Activated CD4-positive, alpha-beta T cell treated with anti-CD3 and anti-CD28 coated beads for 1 hour (primary cell): Measurements from ENCODE around the gene AHR.

Experiments used
- DNase-seq: peaks from one replicate; pipeline ENCODE4 v3.0.0-alpha.2; 2020

The AHR gene

DNA sequence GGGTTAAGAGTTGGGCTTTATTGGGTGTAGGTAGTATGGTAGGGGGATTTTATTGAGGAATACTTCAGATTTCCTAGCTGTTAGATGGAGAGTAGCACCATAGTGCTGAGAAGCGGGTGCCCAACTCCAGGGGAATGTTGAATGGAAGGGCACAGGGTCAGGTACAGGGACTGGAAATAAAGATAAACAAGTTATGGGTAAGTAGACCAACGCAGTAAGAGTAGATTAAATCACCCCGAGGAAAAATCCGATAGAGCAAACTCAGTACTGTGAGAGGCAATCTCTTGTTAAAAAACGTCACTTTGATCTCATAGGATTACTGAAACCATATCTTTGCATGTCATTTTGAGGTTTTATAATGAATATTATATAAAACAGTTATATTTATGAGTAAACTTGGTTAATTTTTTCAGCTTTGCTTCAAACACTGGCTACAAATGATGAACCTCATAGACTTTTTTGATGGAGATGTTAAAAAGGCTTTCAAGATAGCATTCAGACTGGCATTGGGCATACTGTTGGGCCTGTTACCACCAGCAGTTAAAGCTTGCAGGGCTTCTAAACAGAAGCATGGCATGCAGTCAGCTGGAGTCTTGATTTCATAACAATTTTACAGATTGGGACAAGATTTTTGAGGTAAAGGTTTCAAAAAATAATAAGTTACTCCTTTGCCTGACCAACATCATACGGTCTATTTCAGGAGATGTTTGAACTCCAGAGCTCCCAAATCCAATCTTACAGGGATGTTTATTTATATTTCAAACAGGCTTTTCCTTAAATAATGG lies 7.1 kb downstream of the AHR start:
- DNase-seq = no peak

DNA sequence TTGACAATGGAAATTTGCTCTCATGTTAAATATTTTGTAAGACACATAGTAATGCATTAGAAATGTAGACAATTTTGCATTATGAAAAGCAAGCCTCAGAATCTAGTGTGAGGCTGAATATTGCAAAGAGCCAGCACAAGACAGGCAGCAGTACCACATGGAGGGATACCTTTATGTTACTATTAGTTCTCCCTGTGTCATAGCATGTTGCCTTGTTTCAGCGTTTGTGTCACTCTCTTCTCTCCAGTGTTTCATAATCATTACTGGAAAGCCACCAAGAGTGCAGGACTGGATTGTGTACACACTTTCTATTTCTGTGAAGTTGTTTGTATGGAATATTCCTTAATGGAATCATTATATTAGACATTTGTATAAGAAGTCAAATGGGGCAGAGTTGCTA lies 8.5 kb downstream of the AHR start:
- DNase-seq = no peak

GRCh38 chr7:17307558-17307957 lies 9.1 kb downstream of the AHR start:
- DNase-seq = no peak

DNA sequence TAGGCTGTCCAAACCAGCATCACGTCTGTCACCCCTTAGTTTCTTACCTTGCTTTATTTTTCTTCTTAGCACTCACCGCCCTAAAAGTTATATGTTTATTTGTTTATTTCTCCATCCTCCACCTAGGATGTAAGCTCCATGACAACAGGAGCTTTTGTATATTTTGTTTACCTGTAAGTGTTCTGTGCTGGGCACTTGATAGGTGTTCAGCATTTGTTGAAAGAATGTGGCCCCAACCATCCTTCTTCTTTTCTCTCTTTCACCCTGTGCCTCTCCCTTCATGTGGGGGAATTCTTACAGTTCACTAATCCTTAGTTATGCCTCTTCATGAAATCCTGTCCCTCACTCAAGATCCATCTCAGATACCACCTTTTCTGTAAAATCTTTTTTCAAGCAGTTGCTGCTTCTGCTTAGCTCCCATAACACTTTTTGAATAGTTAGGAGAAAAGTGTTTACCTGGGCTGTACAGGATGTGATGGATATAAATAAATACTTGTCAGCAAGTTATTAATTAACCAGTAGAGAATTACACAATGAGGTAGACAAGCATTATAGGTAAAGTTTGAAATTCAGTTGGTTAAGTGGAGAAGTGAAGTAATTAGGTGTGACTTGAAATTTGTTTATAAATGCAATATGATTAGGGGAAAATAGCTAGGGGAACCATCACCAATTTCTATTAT lies 9.7 kb downstream of the AHR start:
- DNase-seq = no peak

DNA sequence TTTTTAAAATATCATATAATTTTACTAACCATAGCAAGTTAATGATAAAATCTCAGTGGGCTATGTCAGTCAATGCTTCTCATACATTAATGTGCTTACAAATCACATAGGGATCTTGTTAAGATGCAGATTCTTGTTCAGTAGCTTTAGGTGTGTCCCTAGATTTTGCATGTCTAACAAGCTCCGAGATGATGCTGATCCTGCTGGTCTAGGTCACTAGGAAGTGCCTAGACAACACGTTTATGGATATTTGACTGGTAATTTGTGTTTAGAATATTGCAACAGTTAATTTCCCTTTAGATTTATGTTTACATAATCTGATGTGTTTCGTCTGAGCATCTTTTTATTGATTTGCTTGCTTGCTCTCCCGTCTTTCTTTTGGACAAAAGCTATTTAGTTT lies 12.7 kb downstream of the AHR start:
- DNase-seq = no peak

DNA sequence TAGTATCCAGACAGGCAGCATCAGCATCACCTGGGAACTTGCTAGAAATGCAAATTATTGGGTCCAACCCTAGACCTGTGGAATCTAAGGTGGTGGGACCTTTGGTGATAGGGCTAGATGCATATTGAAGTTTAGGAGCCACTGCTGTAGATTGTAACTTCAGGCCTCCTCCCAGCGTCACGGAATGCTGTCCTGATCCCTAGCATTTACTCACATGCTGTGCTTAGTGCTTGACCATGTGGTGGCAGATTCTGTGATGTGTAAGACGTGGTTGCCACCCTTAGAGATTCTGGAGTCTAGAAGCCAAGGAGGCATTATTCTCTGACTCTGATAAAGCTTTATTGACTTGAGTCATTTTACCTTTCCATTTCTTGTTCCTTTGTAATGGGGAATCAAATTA lies 13.5 kb downstream of the AHR start:
- DNase-seq = no peak

DNA sequence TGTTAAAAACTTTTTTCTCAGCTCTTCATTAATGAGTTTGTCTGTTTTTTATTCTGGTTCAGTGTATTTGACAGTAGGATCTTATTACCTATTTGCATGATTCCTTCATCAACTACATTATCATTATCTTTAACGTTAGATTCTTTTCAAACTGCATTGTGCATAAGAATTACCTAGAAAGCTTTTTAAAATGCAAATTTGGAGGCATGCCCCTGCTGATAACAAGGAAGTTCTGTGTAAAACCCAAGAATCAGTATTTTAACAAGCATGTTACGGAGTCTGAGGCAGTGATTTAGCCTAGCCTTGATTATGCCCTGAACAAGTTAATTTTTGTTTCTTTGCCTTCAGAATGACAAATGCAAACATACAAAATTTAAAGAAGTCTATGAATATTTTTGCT lies 14.2 kb downstream of the AHR start:
- DNase-seq = no peak

- no peak for DNase-seq
Observed at GRCh38 chr7:17313194-17313593, 14.7 kb downstream of the AHR start.

DNA sequence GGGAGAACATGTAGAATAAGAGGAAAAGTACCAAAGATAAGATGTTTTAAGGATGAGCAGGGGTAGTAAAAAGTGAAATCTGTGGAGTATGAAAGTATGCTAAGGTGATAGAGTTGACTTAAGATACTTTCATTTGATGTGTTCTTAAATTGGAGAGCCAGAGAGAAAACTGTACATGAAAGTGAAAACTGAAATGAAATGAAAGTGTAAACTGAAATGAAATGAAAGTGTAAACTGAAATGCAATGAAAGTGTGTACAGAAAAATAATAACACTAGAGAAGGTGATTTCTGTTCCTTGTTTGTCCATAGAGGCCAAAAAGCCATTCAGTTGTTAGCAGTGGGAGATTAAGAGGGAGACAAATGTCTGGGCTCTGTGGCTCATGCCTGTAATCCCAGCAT lies 17.5 kb downstream of the AHR start:
- DNase-seq = no peak

DNA sequence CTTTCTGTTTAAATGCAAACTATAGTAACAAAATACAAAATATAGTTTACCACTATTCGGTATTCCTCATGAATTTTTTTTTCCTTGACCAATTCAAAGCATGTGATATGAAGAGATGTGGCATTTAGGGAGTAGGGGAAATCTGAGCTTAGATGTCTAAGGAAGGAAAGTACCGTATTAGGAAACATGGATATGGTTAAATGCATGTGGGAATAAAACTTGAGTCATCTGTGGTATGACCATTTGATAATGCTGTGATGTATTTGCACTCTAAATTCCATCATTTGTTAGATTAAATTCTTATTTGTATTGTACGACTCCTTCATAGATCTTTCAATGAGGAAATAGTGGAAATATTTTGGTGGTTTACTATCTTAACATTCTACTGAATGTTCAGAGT lies 19.7 kb downstream of the AHR start:
- no peak for DNase-seq

DNA sequence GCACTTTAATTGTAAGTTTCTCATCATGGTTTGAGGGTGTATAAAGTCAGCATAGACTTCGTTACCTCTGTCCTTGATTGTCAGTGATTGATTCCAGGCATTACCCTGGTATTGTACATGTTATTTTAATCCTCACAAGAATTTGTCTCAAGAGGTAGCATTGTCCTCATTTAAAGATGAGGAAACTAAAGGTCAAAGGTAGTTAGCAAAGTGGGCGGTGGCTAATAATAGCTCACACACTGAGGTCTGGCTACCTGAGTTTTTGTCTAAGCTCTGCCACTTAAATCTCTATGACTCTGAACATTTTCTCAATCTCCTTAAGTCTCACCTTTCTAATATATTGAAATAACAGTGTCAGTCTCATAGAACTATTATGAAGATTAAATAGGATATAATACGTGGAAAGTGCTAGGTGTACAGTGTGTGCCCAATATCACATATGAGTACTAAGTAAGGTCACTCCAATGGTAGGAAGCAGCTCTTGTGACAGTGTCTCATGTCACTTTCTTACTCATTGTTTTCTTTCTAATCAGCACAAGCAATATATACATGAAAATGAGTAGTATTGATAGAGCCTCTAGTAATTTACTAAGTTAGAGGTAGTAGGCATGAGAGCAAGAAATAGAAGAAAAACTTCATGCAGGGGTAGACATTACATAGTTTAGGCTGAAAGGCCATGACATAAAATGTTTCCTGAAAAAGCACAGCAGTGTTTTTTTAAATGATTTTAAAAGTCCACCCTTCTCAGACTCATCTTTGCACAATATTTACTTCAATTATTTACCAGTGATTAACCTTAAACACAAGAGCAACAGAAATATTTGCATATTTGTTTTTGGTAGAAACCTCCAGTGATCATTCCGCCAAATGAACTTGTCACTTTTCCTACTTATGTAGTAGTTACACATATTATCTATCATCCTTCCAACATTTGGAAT lies 21.0 kb downstream of the AHR start:
- no peak for DNase-seq

- DNase-seq = no peak
Observed at GRCh38 chr7:17320102-17320497, 21.6 kb downstream of the AHR start.

GRCh38 chr7:17320657-17321056 lies 22.2 kb downstream of the AHR start:
- DNase-seq = no peak

- DNase-seq = no peak
Observed at GRCh38 chr7:17325364-17325763, 26.9 kb downstream of the AHR start.

DNA sequence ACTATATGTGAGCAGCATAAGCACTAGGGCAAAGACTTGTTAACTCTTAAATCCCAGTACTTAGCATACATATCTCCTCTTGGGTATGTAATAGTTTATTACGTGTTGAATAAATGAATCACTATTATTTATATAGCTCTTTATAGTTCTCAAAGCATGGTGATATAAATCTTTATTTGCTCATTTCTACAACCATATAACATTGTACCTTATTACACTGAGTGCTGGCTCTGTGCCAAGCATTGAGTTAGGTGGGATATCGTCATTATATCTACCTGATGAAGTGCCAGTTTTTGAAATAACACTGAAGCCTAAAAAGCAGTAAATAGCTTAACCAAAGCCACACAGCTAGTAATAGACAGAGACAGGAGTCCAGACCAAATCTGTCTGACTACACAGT lies 27.9 kb downstream of the AHR start:
- DNase-seq = no peak

GRCh38 chr7:17328641-17329040 lies 30.2 kb downstream of the AHR start:
- no peak for DNase-seq

DNA sequence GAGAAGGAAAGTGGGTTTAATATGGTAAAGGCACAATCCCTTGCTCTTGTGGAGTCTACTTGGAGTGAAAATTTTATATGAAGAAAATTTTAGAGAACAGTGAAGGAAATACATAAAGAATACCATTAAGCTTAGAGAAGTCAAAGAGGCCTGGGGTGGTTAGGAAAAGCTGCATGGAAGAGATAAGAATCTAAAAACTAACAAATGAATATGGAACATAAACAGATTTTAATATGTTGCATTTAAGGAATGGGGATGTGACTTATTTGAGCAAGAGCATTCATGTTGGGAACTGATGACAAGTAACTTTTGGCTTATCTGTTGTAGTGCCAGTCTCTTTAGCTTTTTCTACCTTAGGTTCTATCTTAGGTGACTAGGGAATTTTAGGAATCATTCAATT lies 31.0 kb downstream of the AHR start:
- no peak for DNase-seq

DNA sequence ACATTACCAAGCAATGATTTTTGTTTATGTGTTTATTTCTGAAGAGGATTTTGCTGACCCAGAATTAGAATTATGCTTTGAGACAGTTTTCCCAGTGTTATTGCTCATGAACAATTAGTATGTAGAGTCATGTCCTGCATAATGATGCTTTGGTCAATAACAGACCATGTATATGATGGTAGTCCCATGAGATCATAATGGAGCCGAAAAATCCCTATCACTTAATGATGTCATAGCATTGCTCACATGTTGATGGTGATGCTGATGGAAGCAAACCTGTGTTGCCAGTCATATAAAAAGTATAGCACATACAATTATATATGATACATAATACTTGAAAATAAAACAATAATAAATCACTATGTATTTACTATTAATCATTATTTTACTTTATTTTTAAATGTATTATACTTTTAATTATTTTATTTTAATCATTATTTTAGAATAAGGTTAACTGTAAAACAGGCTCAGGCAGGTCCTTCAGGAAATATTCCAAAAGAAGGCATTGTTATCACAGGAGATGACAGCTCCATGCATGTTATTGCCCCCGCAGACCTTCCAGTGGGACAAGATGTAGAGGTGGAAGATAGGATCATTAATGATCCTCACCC lies 33.5 kb downstream of the AHR start:
- DNase-seq = no peak

GRCh38 chr7:17333221-17333620 lies 34.8 kb downstream of the AHR start:
- DNase-seq = no peak

GRCh38 chr7:17336168-17336567 lies 37.7 kb downstream of the AHR start:
- no peak for DNase-seq

- DNase-seq = no peak
Observed at GRCh38 chr7:17339139-17339538, 40.7 kb downstream of the AHR start.

DNA sequence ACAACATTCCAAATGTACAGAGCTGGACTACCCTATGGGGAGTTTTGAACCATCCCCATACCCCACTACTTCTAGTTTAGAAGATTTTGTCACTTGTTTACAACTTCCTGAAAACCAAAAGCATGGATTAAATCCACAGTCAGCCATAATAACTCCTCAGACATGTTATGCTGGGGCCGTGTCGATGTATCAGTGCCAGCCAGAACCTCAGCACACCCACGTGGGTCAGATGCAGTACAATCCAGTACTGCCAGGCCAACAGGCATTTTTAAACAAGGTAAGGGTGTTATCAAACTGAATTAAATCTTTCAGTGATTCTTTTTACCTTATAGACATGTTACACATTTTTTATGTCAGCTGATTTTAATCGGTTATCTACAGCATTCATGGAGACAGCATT lies 41.5 kb downstream of the AHR start:
- no peak for DNase-seq

DNA sequence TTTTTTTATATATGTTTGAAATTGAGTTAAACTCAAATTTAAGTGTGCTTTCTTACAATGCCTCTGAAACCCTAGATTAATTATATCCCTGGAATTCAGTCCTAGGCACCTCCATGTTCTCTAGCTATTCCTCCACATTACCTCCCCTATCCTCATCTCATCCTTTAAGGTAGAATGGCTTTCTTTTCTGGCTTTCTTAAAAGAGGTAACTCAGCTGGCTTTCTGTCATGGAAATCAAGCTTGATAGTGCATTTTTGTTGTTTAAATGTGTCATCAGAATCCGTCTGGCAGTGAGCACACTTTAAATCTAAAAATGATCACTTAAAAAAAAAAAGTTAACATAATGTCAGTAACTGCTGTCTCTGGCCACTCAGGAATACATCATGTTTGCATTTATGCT lies 42.2 kb downstream of the AHR start:
- no peak for DNase-seq
